ENCODE data around the gene ACOT11.

The ACOT11 gene

DNA sequence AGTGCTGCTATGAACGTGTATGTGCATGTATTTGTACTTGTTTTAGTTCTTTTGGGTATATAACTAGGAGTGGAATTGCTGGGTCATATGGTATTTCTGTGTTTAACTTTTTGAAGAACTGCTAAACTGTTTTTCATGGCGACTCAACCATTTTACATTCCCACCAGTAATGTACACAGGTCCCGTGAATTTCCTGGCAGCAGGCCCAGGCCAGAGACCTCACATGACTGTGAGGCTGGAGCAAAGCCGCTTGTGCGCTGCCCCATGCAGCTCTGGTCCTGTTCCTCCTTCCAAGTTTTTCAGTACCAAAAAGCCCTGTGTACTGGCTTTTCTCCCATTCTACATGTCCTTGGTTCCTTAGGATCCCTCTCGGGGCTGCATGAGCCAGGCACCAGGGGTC, 29.6 kb downstream of the ACOT11 start:
- Histone ChIP-seq H3K36me3 (ENCODE audit: control insufficient read depth in 4 of 4, insufficient read depth in 4 of 4, low read length in 3 of 4) (peaks cover 0 to 3% (median 0%) of the 10 kb centered on the region in 4 experiments), H3K27me3 (replicated peaks in 2 of 5; ENCODE audit: control insufficient read depth in 4 of 5, insufficient read depth in 5 of 5, low read length in 4 of 5) (no peaks in the 10 kb centered on the region), H3K4me3 (ENCODE audit: control insufficient read depth in 1 of 7, extremely low read depth in 1 of 7, insufficient read depth in 4 of 7, low read depth in 2 of 7, low read length in 6 of 7) (no peak overlapping the region), H3K27ac (ENCODE audit: insufficient read depth in 1 of 2, low read depth in 1 of 2, low read length in 2 of 2, poor library complexity in 1 of 2, severe bottlenecking in 2 of 2) (no peak overlapping the region), H3K9me3 (ENCODE audit: control extremely low read depth in 1 of 5, control insufficient read depth in 4 of 5, insufficient read depth in 2 of 5, low read depth in 1 of 5, low read length in 4 of 5) (peaks cover 0 to 2% (median 0%) of the 10 kb centered on the region in 5 experiments), H3K4me1 (ENCODE audit: control extremely low read depth in 1 of 4, control insufficient read depth in 4 of 4, insufficient read depth in 4 of 4, low read length in 3 of 4) (peaks cover 2 to 45% (median 10%) of the 10 kb centered on the region in 4 experiments)
- ChIA-PET POLR2A (no interaction called here), CTCF (interaction anchor here (1.0 to 1.1 kb wide), 2 partner anchors 8 to 12 kb away, joined by 3 read pairs; no protein-coding TSS in a partner anchor)
- peak in 1 of 3 donors; percentile 41 for DNase-seq
- 60% methylated on average over 5 of the region's 6 CpGs for WGBS (ENCODE audit: insufficient coverage)

DNA sequence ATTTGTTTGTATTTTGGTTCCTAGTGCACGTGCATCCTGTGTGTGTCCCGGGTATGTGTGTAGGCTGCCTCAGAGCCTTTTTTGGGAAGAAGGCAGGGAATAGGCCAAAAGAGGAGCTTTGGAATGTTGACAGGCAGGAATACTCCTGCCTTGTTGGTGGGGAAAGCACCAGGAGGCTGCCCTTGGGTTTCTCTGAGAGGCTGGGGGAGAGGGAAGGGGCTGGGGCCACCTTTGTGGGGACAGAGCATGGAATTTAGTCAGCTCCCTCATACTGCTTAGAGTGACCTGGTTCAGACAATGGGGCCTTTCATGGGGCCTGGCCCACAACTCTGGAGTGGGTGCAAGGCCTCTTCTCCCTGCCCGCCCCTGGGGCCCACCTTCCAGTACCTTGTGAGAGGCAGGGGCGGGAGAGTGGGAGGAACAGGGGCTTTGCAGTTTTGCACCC, 31.3 kb downstream of the ACOT11 start:
- DNase-seq = no peak
- Histone ChIP-seq H3K36me3 (ENCODE audit: control insufficient read depth in 4 of 4, insufficient read depth in 4 of 4, low read length in 3 of 4) (peaks cover 0 to 3% (median 0%) of the 10 kb centered on the region in 4 experiments), H3K27ac (ENCODE audit: insufficient read depth in 1 of 2, low read depth in 1 of 2, low read length in 2 of 2, poor library complexity in 1 of 2, severe bottlenecking in 2 of 2) (no peak overlapping the region), H3K27me3 (replicated peaks in 2 of 5; ENCODE audit: control insufficient read depth in 4 of 5, insufficient read depth in 5 of 5, low read length in 4 of 5) (no peaks in the 10 kb centered on the region), H3K9me3 (ENCODE audit: control extremely low read depth in 1 of 5, control insufficient read depth in 4 of 5, insufficient read depth in 2 of 5, low read depth in 1 of 5, low read length in 4 of 5) (peaks cover 0 to 2% (median 0%) of the 10 kb centered on the region in 5 experiments), H3K4me3 (ENCODE audit: control insufficient read depth in 1 of 7, extremely low read depth in 1 of 7, insufficient read depth in 4 of 7, low read depth in 2 of 7, low read length in 6 of 7) (no peak overlapping the region), H3K4me1 (ENCODE audit: control extremely low read depth in 1 of 4, control insufficient read depth in 4 of 4, insufficient read depth in 4 of 4, low read length in 3 of 4) (peaks cover 0 to 30% (median 4%) of the 10 kb centered on the region in 4 experiments)
- POLR2A ChIA-PET = no interaction called here
- WGBS (ENCODE audit: insufficient coverage) = 100% methylated on average over 2 of the region's 4 CpGs
- CTCF ChIA-PET = interaction anchor here (1.1 to 1.4 kb wide), 2 partner anchors 10 to 20 kb away, joined by 3 read pairs; no protein-coding TSS in a partner anchor

DNA sequence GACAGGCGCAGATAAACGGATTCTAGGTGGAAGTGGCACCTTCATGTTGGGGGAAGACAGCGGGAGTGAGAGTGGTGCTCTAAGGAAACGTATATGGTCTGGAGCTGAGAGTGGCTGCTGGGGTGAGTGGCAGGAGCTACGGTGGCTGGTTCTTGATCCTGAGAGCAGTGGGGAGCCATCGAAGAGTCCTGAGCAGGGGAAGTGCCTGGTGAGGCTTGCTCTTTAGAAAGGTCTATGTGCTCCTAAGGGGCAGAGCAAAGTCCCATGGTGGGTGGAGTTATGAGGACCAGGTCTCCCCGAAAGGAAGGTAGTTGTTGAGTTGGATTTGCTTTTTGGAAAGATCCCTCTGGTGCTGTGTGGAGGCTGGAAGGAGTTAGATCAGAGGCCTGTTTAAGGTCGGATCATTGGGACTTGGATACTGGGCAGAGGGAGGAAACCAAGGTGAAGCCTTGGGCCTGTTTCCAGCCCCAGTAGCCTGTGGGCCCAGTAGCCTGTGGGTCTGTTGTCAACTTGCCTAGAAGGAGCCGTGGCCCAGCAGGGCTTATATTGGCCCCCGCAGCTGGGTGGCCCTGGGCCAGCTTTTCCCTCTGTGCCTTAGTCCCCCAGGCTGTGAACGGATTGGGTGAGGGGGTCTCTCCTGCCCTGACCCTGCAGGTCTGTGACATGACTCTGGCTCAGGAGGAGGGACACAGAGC, 33.0 kb downstream of the ACOT11 start:
- ChIA-PET CTCF (interaction anchor here (1.5 kb wide), 1 partner anchor 33 kb away, joined by 5 read pairs; the partner anchor contains the start of gene ACOT11), POLR2A (no interaction called here)
- 86% methylated on average over 9 of the region's 11 CpGs for WGBS (ENCODE audit: insufficient coverage)
- Histone ChIP-seq H3K9me3 (ENCODE audit: control extremely low read depth in 1 of 5, control insufficient read depth in 4 of 5, insufficient read depth in 2 of 5, low read depth in 1 of 5, low read length in 4 of 5) (peaks cover 0 to 2% (median 0%) of the 10 kb centered on the region in 5 experiments), H3K4me3 (ENCODE audit: control insufficient read depth in 1 of 7, extremely low read depth in 1 of 7, insufficient read depth in 4 of 7, low read depth in 2 of 7, low read length in 6 of 7) (no peak overlapping the region), H3K27ac (ENCODE audit: insufficient read depth in 1 of 2, low read depth in 1 of 2, low read length in 2 of 2, poor library complexity in 1 of 2, severe bottlenecking in 2 of 2) (no peak overlapping the region), H3K36me3 (ENCODE audit: control insufficient read depth in 4 of 4, insufficient read depth in 4 of 4, low read length in 3 of 4) (peaks cover 0 to 4% (median 1%) of the 10 kb centered on the region in 4 experiments), H3K4me1 (ENCODE audit: control extremely low read depth in 1 of 4, control insufficient read depth in 4 of 4, insufficient read depth in 4 of 4, low read length in 3 of 4) (peaks cover 0 to 13% (median 1%) of the 10 kb centered on the region in 4 experiments), H3K27me3 (replicated peaks in 2 of 5; ENCODE audit: control insufficient read depth in 4 of 5, insufficient read depth in 5 of 5, low read length in 4 of 5) (no peaks in the 10 kb centered on the region)
- DNase-seq = no peak

DNA sequence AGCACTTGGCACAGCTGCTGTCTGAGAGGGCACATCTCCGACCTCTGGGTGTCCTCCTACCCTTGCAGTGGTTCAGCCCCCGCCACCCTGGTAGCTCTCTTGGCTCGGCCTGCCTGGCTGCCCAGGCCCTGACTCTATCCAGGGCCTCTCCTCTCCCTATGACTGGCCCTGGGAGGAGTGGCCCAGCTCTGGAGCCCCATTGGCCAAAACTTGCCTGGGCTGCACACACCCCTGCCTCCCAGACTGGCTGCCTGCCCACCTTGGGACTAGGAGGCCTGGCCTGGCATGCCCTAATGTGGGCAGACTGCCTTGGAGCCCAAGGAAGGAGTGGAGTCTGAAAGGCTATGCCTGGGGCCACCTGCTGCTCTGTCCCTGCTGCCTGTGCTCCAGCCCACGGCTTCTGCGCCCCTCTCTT, 33.6 kb downstream of the ACOT11 start:
- no peaks in the 10 kb centered on the region for H3K27me3 ChIP-seq (replicated peaks in 2 of 5; ENCODE audit: control insufficient read depth in 4 of 5, insufficient read depth in 5 of 5, low read length in 4 of 5)
- ChIA-PET POLR2A (no interaction called here), CTCF (interaction anchor here (1.5 kb wide), 1 partner anchor 33 kb away, joined by 5 read pairs; the partner anchor contains the start of gene ACOT11)
- WGBS (ENCODE audit: insufficient coverage) = 92% methylated on average over 5 of the region's 5 CpGs
- no peak overlapping the region for H3K27ac ChIP-seq (ENCODE audit: insufficient read depth in 1 of 2, low read depth in 1 of 2, low read length in 2 of 2, poor library complexity in 1 of 2, severe bottlenecking in 2 of 2)
- H3K4me3 ChIP-seq (ENCODE audit: control insufficient read depth in 1 of 7, extremely low read depth in 1 of 7, insufficient read depth in 4 of 7, low read depth in 2 of 7, low read length in 6 of 7) = no peak overlapping the region
- no peak for DNase-seq
- H3K4me1 ChIP-seq (ENCODE audit: control extremely low read depth in 1 of 4, control insufficient read depth in 4 of 4, insufficient read depth in 4 of 4, low read length in 3 of 4) = peaks cover 0 to 8% (median 0%) of the 10 kb centered on the region in 4 experiments
- peaks cover 0 to 4% (median 2%) of the 10 kb centered on the region in 4 experiments for H3K36me3 ChIP-seq (ENCODE audit: control insufficient read depth in 4 of 4, insufficient read depth in 4 of 4, low read length in 3 of 4)
- H3K9me3 ChIP-seq (ENCODE audit: control extremely low read depth in 1 of 5, control insufficient read depth in 4 of 5, insufficient read depth in 2 of 5, low read depth in 1 of 5, low read length in 4 of 5) = peaks cover 0 to 2% (median 0%) of the 10 kb centered on the region in 5 experiments

DNA sequence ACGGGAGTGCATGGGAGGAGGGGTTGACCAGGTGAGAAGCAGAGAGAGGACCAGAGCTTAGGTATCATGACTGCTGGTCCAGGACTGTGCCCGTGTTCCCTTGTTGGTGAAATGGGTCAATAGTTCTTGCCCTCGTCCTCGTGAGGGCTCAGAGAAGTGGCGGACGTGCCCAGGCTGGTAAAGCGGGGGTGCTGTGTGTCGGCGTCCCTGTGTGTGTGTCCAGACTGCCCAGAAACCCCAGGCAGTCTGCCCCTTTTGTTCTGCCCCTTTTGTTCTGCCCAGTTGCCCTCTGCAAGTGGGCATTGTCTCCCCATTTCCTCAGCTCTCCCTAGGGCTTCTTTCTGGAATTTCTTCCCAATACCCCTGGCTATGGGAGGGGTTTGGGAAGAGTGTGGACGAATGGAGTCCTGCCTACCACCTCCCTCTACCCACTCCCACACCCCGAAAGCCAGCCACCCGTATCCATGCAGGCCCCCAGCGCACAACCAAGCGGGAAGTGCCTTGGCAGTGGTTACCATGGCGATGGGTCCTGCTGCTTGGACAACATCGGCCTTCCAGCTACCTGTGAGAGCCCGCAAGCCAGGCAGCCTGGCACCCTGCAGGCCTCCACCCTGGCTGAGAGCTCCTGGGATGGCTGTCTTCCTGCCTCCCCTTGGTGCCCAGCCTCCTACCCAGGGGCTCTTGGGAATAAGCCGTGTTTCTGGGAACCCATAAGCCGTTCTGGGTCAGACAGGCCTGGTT, 34.7 kb downstream of the ACOT11 start:
- WGBS (ENCODE audit: insufficient coverage) = 96% methylated on average over 18 of the region's 19 CpGs
- CTCF ChIA-PET = no interaction called here
- DNase-seq = no peak

DNA sequence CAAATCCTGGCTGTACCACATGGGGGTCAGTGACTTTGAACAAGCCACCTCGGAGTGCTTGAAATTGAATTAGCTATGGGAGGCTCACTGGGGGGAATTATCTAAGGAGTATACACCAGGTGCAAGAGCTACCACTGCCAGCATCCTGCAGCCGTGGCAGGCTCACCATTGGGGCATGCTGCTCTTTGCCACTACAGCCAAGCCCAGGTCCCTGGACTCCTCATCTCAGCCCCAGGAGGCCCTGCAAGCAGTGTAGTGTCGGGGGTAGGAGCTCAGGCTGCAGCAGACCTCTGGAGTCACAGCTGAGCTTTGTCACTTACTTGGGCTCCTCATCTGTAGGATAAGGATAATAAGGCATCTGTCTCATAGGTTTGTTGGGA, 35.3 kb downstream of the ACOT11 start:
- ChIA-PET CTCF (interaction anchor here (1.6 kb wide), 1 partner anchor 11 kb away, joined by 8 read pairs; no protein-coding TSS in a partner anchor), POLR2A (no interaction called here)
- 100% methylated on average over 3 of the region's 3 CpGs for WGBS (ENCODE audit: insufficient coverage)

More for the DNA sequence above, 34.7 kb downstream of the ACOT11 start:
- POLR2A ChIA-PET = no interaction called here
- no peak overlapping the region for H3K4me3 ChIP-seq (ENCODE audit: control insufficient read depth in 1 of 7, extremely low read depth in 1 of 7, insufficient read depth in 4 of 7, low read depth in 2 of 7, low read length in 6 of 7)
- peaks cover 0 to 7% (median 4%) of the 10 kb centered on the region in 4 experiments for H3K36me3 ChIP-seq (ENCODE audit: control insufficient read depth in 4 of 4, insufficient read depth in 4 of 4, low read length in 3 of 4)
- no peaks in the 10 kb centered on the region for H3K27me3 ChIP-seq (replicated peaks in 2 of 5; ENCODE audit: control insufficient read depth in 4 of 5, insufficient read depth in 5 of 5, low read length in 4 of 5)
- H3K9me3 ChIP-seq (ENCODE audit: control extremely low read depth in 1 of 5, control insufficient read depth in 4 of 5, insufficient read depth in 2 of 5, low read depth in 1 of 5, low read length in 4 of 5) = no peaks in the 10 kb centered on the region
- no peak overlapping the region for H3K27ac ChIP-seq (ENCODE audit: insufficient read depth in 1 of 2, low read depth in 1 of 2, low read length in 2 of 2, poor library complexity in 1 of 2, severe bottlenecking in 2 of 2)
- H3K4me1 ChIP-seq (ENCODE audit: control extremely low read depth in 1 of 4, control insufficient read depth in 4 of 4, insufficient read depth in 4 of 4, low read length in 3 of 4) = peaks cover 0 to 8% (median 0%) of the 10 kb centered on the region in 4 experiments

More for the DNA sequence above, 35.3 kb downstream of the ACOT11 start:
- Histone ChIP-seq H3K36me3 (ENCODE audit: control insufficient read depth in 4 of 4, insufficient read depth in 4 of 4, low read length in 3 of 4) (peaks cover 0 to 7% (median 4%) of the 10 kb centered on the region in 4 experiments), H3K27me3 (replicated peaks in 2 of 5; ENCODE audit: control insufficient read depth in 4 of 5, insufficient read depth in 5 of 5, low read length in 4 of 5) (no peaks in the 10 kb centered on the region), H3K9me3 (ENCODE audit: control extremely low read depth in 1 of 5, control insufficient read depth in 4 of 5, insufficient read depth in 2 of 5, low read depth in 1 of 5, low read length in 4 of 5) (no peaks in the 10 kb centered on the region), H3K4me1 (ENCODE audit: control extremely low read depth in 1 of 4, control insufficient read depth in 4 of 4, insufficient read depth in 4 of 4, low read length in 3 of 4) (peaks cover 0 to 9% (median 0%) of the 10 kb centered on the region in 4 experiments), H3K4me3 (ENCODE audit: control insufficient read depth in 1 of 7, extremely low read depth in 1 of 7, insufficient read depth in 4 of 7, low read depth in 2 of 7, low read length in 6 of 7) (no peak overlapping the region), H3K27ac (ENCODE audit: insufficient read depth in 1 of 2, low read depth in 1 of 2, low read length in 2 of 2, poor library complexity in 1 of 2, severe bottlenecking in 2 of 2) (no peak overlapping the region)
- DNase-seq = no peak

All from common myeloid progenitor, CD34-positive (primary cell).